Common myeloid progenitor, CD34-positive (primary cell): Measurements from ENCODE around the gene CACNA1S.
A peak's percentile ranks its signal among the peaks of the same experiment; 100 is the strongest.

Experiments
- CTCF ChIA-PET: fragments of 350-600 bp; sonication (Branson Sonifier 250); formaldehyde crosslinking; loops from one replicate; lab custom pipeline; 2021; ENCODE audit warnings: antibody characterized with exemption; lab: Charles Lee
- POLR2A ChIA-PET: fragments of 350-600 bp; sonication (Branson Sonifier 250); formaldehyde crosslinking; loops from one replicate; lab custom pipeline; 2021; ENCODE audit warnings: antibody characterized with exemption; lab: Charles Lee
- DNase-seq, 3 donors: peaks; one replicate each; pipeline versions ENCODE4 v3.0.0 to v3.0.0-alpha.2; 2013
- H3K27ac ChIP-seq, 2 experiments: 1 replicate in 1 of 2; 2 replicates in 1 of 2; pipeline ENCODE4 v1.7.0; 2013; ENCODE audit warnings: inconsistent platforms in 2 of 2, low read length in 2 of 2, mild to moderate bottlenecking in 2 of 2, low read depth in 1 of 2, moderate library complexity in 1 of 2; ENCODE audit not compliant: severe bottlenecking in 2 of 2, insufficient read depth in 1 of 2, poor library complexity in 1 of 2
- H3K27me3 ChIP-seq, 5 experiments: replicated peaks in 2 of 5; 1 replicate in 3 of 5; 2 replicates in 2 of 5; pipeline versions ENCODE4 v1.6.1 to v1.7.0; 2013; ENCODE audit warnings: low read length in 4 of 5, mild to moderate bottlenecking in 2 of 5, moderate library complexity in 2 of 5, inconsistent platforms in 1 of 5; ENCODE audit not compliant: insufficient read depth in 5 of 5, control insufficient read depth in 4 of 5
- H3K36me3 ChIP-seq, 4 experiments: 1 replicate in 2 of 4; 2 replicates in 2 of 4; pipeline versions ENCODE4 v1.6.1 to v1.7.0; 2013; ENCODE audit warnings: low read length in 3 of 4, control low read depth in 1 of 4, mild to moderate bottlenecking in 1 of 4; ENCODE audit not compliant: control insufficient read depth in 4 of 4, insufficient read depth in 4 of 4
- H3K4me1 ChIP-seq, 4 experiments: 1 replicate in 3 of 4; 2 replicates in 1 of 4; pipeline versions ENCODE4 v1.6.1 to v1.7.1; 2013; ENCODE audit warnings: low read length in 3 of 4, mild to moderate bottlenecking in 3 of 4, control low read depth in 1 of 4, inconsistent platforms in 1 of 4, moderate library complexity in 1 of 4; ENCODE audit not compliant: control insufficient read depth in 4 of 4, insufficient read depth in 4 of 4; ENCODE audit errors: control extremely low read depth in 1 of 4
- H3K4me3 ChIP-seq, 7 experiments: 1 replicate in 4 of 7; 2 replicates in 3 of 7; pipeline versions ENCODE4 v1.5.1 to v1.7.0; 2013; ENCODE audit warnings: mild to moderate bottlenecking in 7 of 7, low read length in 6 of 7, moderate library complexity in 6 of 7, inconsistent platforms in 2 of 7, low read depth in 2 of 7, control low read depth in 1 of 7; ENCODE audit not compliant: insufficient read depth in 4 of 7, control insufficient read depth in 1 of 7; ENCODE audit errors: extremely low read depth in 1 of 7
- H3K9me3 ChIP-seq, 5 experiments: 1 replicate in 4 of 5; 2 replicates in 1 of 5; pipeline versions ENCODE4 v1.6.1 to v1.7.1; 2013; ENCODE audit warnings: low read length in 4 of 5, mild to moderate bottlenecking in 2 of 5, inconsistent platforms in 1 of 5, low read depth in 1 of 5, moderate library complexity in 1 of 5; ENCODE audit not compliant: control insufficient read depth in 4 of 5, insufficient read depth in 2 of 5; ENCODE audit errors: control extremely low read depth in 1 of 5
- WGBS: methylation state at CpG from one replicate; pipeline ENCODE4 v1.1.5; 2013; ENCODE audit not compliant: insufficient coverage; 5-methylcytosine and 5-hydroxymethylcytosine counted together

The CACNA1S gene

GRCh38 chr1:201153474-201154388 lies 41.5 kb upstream of the CACNA1S start:
- 0% methylated on average over 13 of the region's 37 CpGs for WGBS
- Histone ChIP-seq H3K9me3 (no peaks in the 10 kb centered on the region), H3K4me3 (peak overlapping the region; percentile 67 to 89 (median 80)), H3K27ac (peak overlapping the region in 1 of 2 experiments; percentile 85), H3K36me3 (peaks cover 5 to 28% (median 21%) of the 10 kb centered on the region in 4 experiments), H3K27me3 (no peaks in the 10 kb centered on the region), H3K4me1 (peaks cover 4 to 18% (median 12%) of the 10 kb centered on the region in 4 experiments)
- DNase-seq: peak; percentile 29 to 77 (median 60)
- ChIA-PET CTCF (interaction anchor here (0.9 to 13.0 kb wide), 6 partner anchors 15 to 34 kb away, joined by 3 to 89 read pairs (median 3); no protein-coding TSS in a partner anchor), POLR2A (no interaction called here)

- peaks cover 0 to 12% (median 7%) of the 10 kb centered on the region in 4 experiments for H3K4me1 ChIP-seq
- H3K4me3 ChIP-seq: no peak overlapping the region
- ChIA-PET POLR2A (no interaction called here), CTCF (interaction anchor here (1.3 to 13.0 kb wide), 7 partner anchors 10 to 73 kb away, joined by 3 to 89 read pairs (median 8); partner anchors contain the start of gene IGFN1)
- H3K9me3 ChIP-seq: no peaks in the 10 kb centered on the region
- H3K36me3 ChIP-seq: peaks cover 11 to 68% (median 61%) of the 10 kb centered on the region in 4 experiments
- H3K27ac ChIP-seq: no peak overlapping the region
- peak; percentile 52 to 63 (median 63) for DNase-seq
- 91% methylated on average over 4 of the region's 4 CpGs for WGBS
- H3K27me3 ChIP-seq: no peaks in the 10 kb centered on the region
Observed at GRCh38 chr1:201149400-201149799, 37.2 kb upstream of the CACNA1S start.

- DNase-seq: no peak
- no peaks in the 10 kb centered on the region for H3K4me1 ChIP-seq
- no peak overlapping the region for H3K27ac ChIP-seq
- H3K4me3 ChIP-seq: no peak overlapping the region
- 94% methylated on average over 11 of the region's 13 CpGs for WGBS
- no peaks in the 10 kb centered on the region for H3K27me3 ChIP-seq
- POLR2A ChIA-PET: no interaction called here
- H3K36me3 ChIP-seq: peaks cover 15 to 87% (median 77%) of the 10 kb centered on the region in 4 experiments
- H3K9me3 ChIP-seq: no peaks in the 10 kb centered on the region
- CTCF ChIA-PET: interaction anchor here (2.1 to 13.0 kb wide), 3 partner anchors 9 to 28 kb away, joined by 4 to 89 read pairs (median 6); no protein-coding TSS in a partner anchor
Observed at GRCh38 chr1:201147396-201148015, 35.3 kb upstream of the CACNA1S start.

- H3K9me3 ChIP-seq: no peaks in the 10 kb centered on the region
- WGBS: 97% methylated on average over 16 of the region's 17 CpGs
- H3K4me1 ChIP-seq: no peaks in the 10 kb centered on the region
- ChIA-PET POLR2A (no interaction called here), CTCF (interaction anchor here (1.2 to 13.0 kb wide), 5 partner anchors 9 to 29 kb away, joined by 3 to 89 read pairs (median 4); no protein-coding TSS in a partner anchor)
- no peaks in the 10 kb centered on the region for H3K27me3 ChIP-seq
- no peak for DNase-seq
- no peak overlapping the region for H3K27ac ChIP-seq
- H3K4me3 ChIP-seq: no peak overlapping the region
- H3K36me3 ChIP-seq: peaks cover 16 to 92% (median 78%) of the 10 kb centered on the region in 4 experiments
Observed at GRCh38 chr1:201146626-201147390, 34.6 kb upstream of the CACNA1S start.

- WGBS: 93% methylated on average over 6 of the region's 7 CpGs
- POLR2A ChIA-PET: no interaction called here
- no peaks in the 10 kb centered on the region for H3K4me1 ChIP-seq
- CTCF ChIA-PET: interaction anchor here (0.5 to 2.1 kb wide), 4 partner anchors 8 to 30 kb away, joined by 3 to 6 read pairs (median 4); no protein-coding TSS in a partner anchor
- no peak overlapping the region for H3K4me3 ChIP-seq
- no peaks in the 10 kb centered on the region for H3K27me3 ChIP-seq
- DNase-seq: no peak
- no peaks in the 10 kb centered on the region for H3K9me3 ChIP-seq
- no peak overlapping the region for H3K27ac ChIP-seq
- peaks cover 17 to 94% (median 79%) of the 10 kb centered on the region in 4 experiments for H3K36me3 ChIP-seq
Observed at GRCh38 chr1:201145816-201146215, 33.6 kb upstream of the CACNA1S start.

GRCh38 chr1:201145132-201145531 lies 32.9 kb upstream of the CACNA1S start:
- Histone ChIP-seq H3K27ac (no peak overlapping the region), H3K9me3 (no peaks in the 10 kb centered on the region), H3K4me1 (no peaks in the 10 kb centered on the region), H3K4me3 (no peak overlapping the region), H3K27me3 (no peaks in the 10 kb centered on the region), H3K36me3 (peaks cover 17 to 94% (median 80%) of the 10 kb centered on the region in 4 experiments)
- no peak for DNase-seq
- ChIA-PET POLR2A (no interaction called here), CTCF (interaction anchor here (0.5 kb wide), 1 partner anchor 21 kb away, joined by 4 read pairs; no protein-coding TSS in a partner anchor)
- WGBS: 97% methylated on average over 3 of the region's 3 CpGs
